Transverse colon (tissue), 4 donors: ENCODE measurements around the gene AATK. TPM values are rescaled to one million over a fixed set of nuclear protein-coding genes. Genes with fewer than 3 reads are reported as not detected.

Experiments
- DNase-seq: peaks from one replicate; pipeline ENCODE4 v3.0.0-alpha.2; 2019
- H3K27ac ChIP-seq, 4 donors: fragments of 200-600 bp; sonication (generic); 2 replicates each; pipeline ENCODE4 v1.5.1; 2016 to 2018; ENCODE audit warnings: inconsistent platforms in 4 of 4
- H3K27me3 ChIP-seq: fragments of 200-600 bp; sonication (generic); 2 replicates; pipeline ENCODE4 v1.5.1; 2017; ENCODE audit warnings: inconsistent platforms
- H3K36me3 ChIP-seq, 4 donors: fragments of 200-600 bp; sonication (generic); 2 replicates each; pipeline ENCODE4 v1.5.1; 2017 to 2019; ENCODE audit warnings: inconsistent platforms in 4 of 4
- H3K4me1 ChIP-seq, 4 donors: fragments of 200-600 bp; sonication (generic); 2 replicates each; pipeline ENCODE4 v1.5.1; 2017 to 2020; ENCODE audit warnings: inconsistent platforms in 4 of 4
- H3K4me3 ChIP-seq, 4 donors: fragments of 200-600 bp; sonication (generic); 1 replicate in 1 of 4; 2 replicates in 3 of 4; pipeline versions ENCODE4 v1.5.1 to v1.6.1; 2017 to 2019; ENCODE audit warnings: inconsistent platforms in 4 of 4
- H3K9me3 ChIP-seq, 2 donors: fragments of 200-600 bp; sonication (generic); 2 replicates each; pipeline ENCODE4 v1.5.1; 2017 to 2019; ENCODE audit warnings: inconsistent platforms in 2 of 2
- EP300 ChIP-seq: sonication (generic); formaldehyde crosslinking; IDR thresholded peaks from one replicate; pipeline ENCODE4 v1.6.1; 2017; ENCODE audit warnings: antibody characterized with exemption, low read depth
- POLR2A ChIP-seq: fragments of 450-650 bp; IDR thresholded peaks from one replicate; pipeline ENCODE4 v1.6.1; 2016; ENCODE audit warnings: antibody characterized with exemption, mild to moderate bottlenecking, moderate library complexity
- POLR2AphosphoS5 ChIP-seq, 3 donors: sonication (generic); formaldehyde crosslinking; IDR thresholded peaks; one replicate each; pipeline ENCODE4 v1.6.1; 2016; ENCODE audit warnings: antibody characterized with exemption in 3 of 3
- WGBS, 2 donors: methylation state at CpG; one replicate each; pipeline ENCODE4 v1.1.5; 2018; ENCODE audit warnings: low coverage in 1 of 2; 5-methylcytosine and 5-hydroxymethylcytosine counted together
- in situ Hi-C, 4 donors: fragments of 200-750 bp; cut with MboI; loops; one replicate each; pipeline versions ENCODE4 v1.15.0 to v1.15.1; 2017; ENCODE audit warnings: low sequenced_read_pairs in 3 of 4, low pct_ligation_motif_present in 1 of 4, low pct_unique_long_range_greater_than_20kb in 1 of 4
- intact Hi-C: fragments of 100-400 bp; cut with DNase I; formaldehyde crosslinking; loops from one replicate; pipeline ENCODE4 v1.15.1; 2023; ENCODE audit warnings: low total_unique reads
- total RNA-seq, 4 donors: library from RNA; depleted of rRNA; stranded (reverse); fragments of >200 nt; gene quantifications; one replicate each; pipeline ENCODE4 v1.1.0, GENCODE V29; 2016
- TF ChIP-seq, protein P1 (sequence below), 5 experiments: fragments of 200-600 bp in 3 of 5; fragments of 450-650 bp in 2 of 5; sonication (generic) in 3 of 5; IDR thresholded peaks; 1 replicate in 2 of 5; 2 replicates in 3 of 5; pipeline ENCODE4 v1.5.1; 2016 to 2017; ENCODE audit warnings: antibody characterized with exemption in 5 of 5, inconsistent platforms in 3 of 5, mild to moderate bottlenecking in 2 of 5, moderate library complexity in 1 of 5

The AATK gene
- total RNA-seq, 4 donors from 2014 or later, result 1.7 to 21.3 (median 8.6) TPM

DNA sequence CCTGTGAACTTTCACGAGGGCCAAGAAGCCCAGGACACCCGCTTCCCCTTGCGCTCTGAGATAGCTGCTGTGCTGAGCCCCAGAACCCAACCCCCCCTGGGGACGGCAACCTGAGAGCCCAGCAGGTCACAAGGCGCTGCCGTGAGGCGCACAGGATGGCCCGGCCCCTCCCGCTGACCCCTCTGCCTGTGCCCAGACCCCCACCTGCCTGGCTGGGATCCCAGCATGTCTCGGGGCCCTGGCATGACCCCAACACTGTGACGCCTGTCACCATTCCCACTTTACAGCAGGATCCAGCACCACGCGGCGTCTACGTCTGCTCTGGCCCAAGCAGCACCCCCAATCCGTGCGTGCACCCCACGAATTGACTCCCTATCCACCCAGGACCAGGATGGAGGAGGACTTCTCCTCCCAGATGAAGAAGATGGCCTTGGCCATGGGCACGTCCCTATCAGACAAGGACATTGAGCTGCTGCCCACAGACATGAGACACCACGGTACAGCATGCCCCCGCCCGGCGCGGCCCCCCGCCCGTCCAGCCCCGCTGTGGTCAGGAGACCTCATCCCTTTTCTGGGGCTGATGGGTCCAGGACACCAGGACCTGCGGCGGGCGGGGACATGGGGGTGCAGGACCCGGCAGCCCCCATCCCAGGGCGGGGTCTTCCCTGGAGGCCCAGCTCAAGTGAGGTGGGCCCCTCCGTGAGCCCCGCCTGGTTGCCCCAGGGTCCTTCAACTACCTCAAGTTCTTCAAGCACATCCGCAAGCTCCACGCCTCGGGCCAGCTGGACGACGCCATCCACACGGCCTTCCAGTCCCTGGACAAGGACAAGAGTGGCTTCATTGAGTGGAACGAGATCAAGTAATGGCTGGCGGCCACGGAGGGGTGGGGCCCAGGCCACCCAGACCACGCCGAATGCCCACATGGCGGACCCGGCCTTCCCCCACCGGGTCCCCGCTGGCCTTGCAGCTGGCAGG, 15.1 kb upstream of the AATK start:
- H3K27ac ChIP-seq, result no peak overlapping the region
- no peaks in the 10 kb centered on the region for H3K36me3 ChIP-seq
- H3K4me3 ChIP-seq, result no peak overlapping the region
- peaks cover 33% of the 10 kb centered on the region for H3K27me3 ChIP-seq
- no peak for TF ChIP-seq EP300
- TF ChIP-seq, protein P1, sequence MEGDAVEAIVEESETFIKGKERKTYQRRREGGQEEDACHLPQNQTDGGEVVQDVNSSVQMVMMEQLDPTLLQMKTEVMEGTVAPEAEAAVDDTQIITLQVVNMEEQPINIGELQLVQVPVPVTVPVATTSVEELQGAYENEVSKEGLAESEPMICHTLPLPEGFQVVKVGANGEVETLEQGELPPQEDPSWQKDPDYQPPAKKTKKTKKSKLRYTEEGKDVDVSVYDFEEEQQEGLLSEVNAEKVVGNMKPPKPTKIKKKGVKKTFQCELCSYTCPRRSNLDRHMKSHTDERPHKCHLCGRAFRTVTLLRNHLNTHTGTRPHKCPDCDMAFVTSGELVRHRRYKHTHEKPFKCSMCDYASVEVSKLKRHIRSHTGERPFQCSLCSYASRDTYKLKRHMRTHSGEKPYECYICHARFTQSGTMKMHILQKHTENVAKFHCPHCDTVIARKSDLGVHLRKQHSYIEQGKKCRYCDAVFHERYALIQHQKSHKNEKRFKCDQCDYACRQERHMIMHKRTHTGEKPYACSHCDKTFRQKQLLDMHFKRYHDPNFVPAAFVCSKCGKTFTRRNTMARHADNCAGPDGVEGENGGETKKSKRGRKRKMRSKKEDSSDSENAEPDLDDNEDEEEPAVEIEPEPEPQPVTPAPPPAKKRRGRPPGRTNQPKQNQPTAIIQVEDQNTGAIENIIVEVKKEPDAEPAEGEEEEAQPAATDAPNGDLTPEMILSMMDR (IDR thresholded peaks at IDR 0.05), result no peak
- no peak for TF ChIP-seq POLR2A
- TF ChIP-seq POLR2AphosphoS5 (IDR thresholded peaks at IDR 0.05), result no peak
- in situ Hi-C loops (no loop called here), intact Hi-C loops (no loop called here)
- H3K4me1 ChIP-seq, result no peaks in the 10 kb centered on the region
- 90% methylated on average over 44 of the region's 49 CpGs; no CpG with 5 or more reads in 1 of the 2 donors for WGBS, 2 donors
- no peak for DNase-seq
- H3K9me3 ChIP-seq, result no peaks in the 10 kb centered on the region

DNA sequence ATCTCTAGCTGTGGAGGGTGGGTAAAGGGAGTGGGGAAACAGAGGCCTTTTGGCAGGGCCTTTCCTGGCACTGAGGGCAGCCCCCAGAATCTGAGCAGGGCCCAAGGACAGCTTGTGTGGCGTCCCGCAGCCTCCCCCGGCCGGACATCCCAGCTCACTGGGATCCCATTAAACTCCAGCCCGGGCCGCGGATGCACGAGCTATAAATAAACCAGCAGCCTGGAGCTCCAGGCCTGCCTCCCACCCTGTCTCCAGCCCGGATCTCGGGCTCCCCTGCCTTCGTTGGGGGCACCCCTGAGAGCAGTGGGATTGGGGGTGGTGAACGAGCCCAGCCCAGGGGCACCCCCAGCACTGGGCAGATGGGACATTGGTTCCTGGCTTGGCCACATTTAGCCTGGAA, 13.8 kb upstream of the AATK start:
- DNase-seq, result no peak
- in situ Hi-C loops, result no loop called here
- TF ChIP-seq POLR2A (no peak), POLR2AphosphoS5 (IDR thresholded peaks at IDR 0.05) (no peak), EP300 (no peak)
- TF ChIP-seq, protein P1 (IDR thresholded peaks at IDR 0.05), result no peak

DNA sequence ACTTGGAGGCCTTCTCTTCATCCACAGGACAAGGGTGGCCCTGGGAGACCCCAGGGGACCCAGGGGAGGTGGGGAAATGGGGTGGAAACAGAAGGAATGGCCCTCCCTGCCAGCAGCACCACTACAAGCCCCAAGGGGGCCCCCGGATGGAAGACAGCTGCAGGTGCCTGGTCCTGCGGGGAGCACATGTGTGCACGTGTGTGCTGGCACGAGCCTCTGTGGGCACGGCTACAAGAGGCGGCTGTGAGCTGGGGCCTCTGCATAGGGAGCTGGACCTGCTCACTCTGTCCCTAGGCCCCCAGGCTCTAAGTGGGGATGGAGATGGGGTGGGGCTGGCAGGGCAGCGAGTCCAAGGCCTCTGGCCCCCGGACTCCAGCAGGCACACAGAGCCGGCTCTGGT, 13.2 kb upstream of the AATK start:
- H3K27me3 ChIP-seq, result peaks cover 25% of the 10 kb centered on the region
- intact Hi-C loops (no loop called here), in situ Hi-C loops (no loop called here)
- H3K4me3 ChIP-seq, result no peak overlapping the region
- no peak for DNase-seq
- TF ChIP-seq EP300, result no peak
- no peak for TF ChIP-seq POLR2A
- no peak for TF ChIP-seq POLR2AphosphoS5 (IDR thresholded peaks at IDR 0.05)
- TF ChIP-seq, protein P1 (IDR thresholded peaks at IDR 0.05), result no peak
- H3K9me3 ChIP-seq, result no peaks in the 10 kb centered on the region
- no peaks in the 10 kb centered on the region for H3K36me3 ChIP-seq
- H3K27ac ChIP-seq, result no peak overlapping the region
- H3K4me1 ChIP-seq, result no peaks in the 10 kb centered on the region
- WGBS, 2 donors, result 76% methylated on average over 7 of the region's 9 CpGs; no CpG with 5 or more reads in 1 of the 2 donors

More for the DNA sequence above, 13.8 kb upstream of the AATK start:
- WGBS, 2 donors, result 78% methylated on average over 12 of the region's 12 CpGs; no CpG with 5 or more reads in 1 of the 2 donors
- intact Hi-C loops, result no loop called here
- Histone ChIP-seq H3K4me3 (no peak overlapping the region), H3K4me1 (no peaks in the 10 kb centered on the region), H3K27ac (no peak overlapping the region), H3K36me3 (no peaks in the 10 kb centered on the region), H3K9me3 (no peaks in the 10 kb centered on the region), H3K27me3 (peaks cover 31% of the 10 kb centered on the region)

DNA sequence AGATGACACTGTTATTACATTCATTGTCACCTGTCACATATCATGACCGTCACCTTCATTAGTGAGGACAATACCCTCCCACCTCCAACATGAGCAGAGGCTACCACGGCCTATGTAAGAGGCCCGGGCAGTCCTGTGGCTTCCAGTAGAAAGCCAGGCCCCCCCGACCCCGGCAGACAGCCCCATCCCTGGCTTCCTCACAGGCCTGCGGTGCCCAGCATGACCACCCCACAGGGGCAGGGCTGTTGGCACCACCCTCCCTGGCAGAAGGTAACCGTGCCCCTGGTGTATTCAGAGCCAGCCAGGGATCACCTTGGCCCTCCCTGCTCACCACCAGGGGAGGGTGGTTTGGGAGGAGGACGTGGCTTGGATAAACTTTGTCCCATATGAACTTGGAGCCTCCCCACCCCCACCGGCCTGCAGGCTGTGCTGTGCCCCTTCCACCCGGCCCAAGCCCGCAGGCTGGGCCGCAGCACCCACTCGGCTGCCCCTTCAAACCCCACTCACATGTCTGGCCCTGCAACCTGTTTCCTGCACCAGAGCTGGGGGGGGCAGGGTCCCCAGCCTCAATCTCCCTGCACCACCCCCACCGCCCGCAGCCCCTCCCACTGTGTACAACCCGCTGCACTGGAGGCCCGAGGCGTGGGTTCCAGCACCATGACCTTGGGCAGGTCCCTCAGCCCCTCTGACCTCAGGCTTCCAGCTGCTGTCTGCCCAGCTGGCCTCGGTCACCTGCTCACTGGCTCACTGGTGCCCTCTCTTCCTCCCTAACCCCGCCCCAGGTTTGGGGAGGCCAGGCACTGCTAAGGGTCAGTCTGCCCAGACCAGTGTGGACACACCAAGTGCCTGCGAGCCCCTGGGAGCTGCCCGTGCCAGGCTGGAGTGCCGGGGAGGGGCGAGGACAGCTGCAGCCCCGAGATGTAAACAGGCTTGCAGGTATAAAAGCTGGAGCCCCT, 12.4 kb upstream of the AATK start:
- TF ChIP-seq, protein P1 (IDR thresholded peaks at IDR 0.05), result no peak
- no peak for TF ChIP-seq POLR2AphosphoS5 (IDR thresholded peaks at IDR 0.05)
- no peak for TF ChIP-seq EP300
- no peak for TF ChIP-seq POLR2A
- Histone ChIP-seq H3K36me3 (no peaks in the 10 kb centered on the region), H3K4me3 (no peak overlapping the region), H3K27me3 (peaks cover 16% of the 10 kb centered on the region), H3K27ac (no peak overlapping the region), H3K4me1 (no peaks in the 10 kb centered on the region), H3K9me3 (no peaks in the 10 kb centered on the region)
- intact Hi-C loops, result no loop called here
- DNase-seq, result no peak
- 87 to 95% methylated on average over 4 to 24 of the region's 25 CpGs for WGBS, 2 donors
- in situ Hi-C loops, result no loop called here
